Measurements from ENCODE around the gene LGALS3.
A peak's percentile ranks its signal among the peaks of the same experiment; 100 is the strongest.

DNA sequence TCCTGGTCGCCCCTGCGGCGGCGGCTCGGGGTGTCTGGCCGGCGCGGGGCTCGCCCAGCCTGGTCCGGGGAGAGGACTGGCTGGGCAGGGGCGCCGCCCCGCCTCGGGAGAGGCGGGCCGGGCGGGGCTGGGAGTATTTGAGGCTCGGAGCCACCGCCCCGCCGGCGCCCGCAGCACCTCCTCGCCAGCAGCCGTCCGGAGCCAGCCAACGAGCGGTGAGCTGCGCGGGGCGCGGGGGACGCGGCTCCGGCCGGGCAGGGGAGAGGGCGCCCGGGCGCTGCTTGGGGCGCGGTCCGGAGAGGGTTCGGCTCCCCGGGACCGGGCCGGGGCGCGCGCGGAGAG lies at the start of gene LGALS3:
- peak; percentile 55 to 83 for TF ChIP-seq POLR2A (IDR thresholded peaks at IDR 0.05)
- TF ChIP-seq CTCF (IDR thresholded peaks at IDR 0.05 in 4 of 5, conservative IDR thresholded peaks at IDR 0.05 in 1 of 5) = no peak

Data from gastrocnemius medialis (tissue), 4 donors.